ENCODE data around the gene AKT1S1.
A peak's percentile ranks its signal among the peaks of the same experiment; 100 is the strongest.

Gene AKT1S1

GRCh38 chr19:49866933-49867782 lies 10.0 kb downstream of the AKT1S1 start, which contains the start of gene PNKP:
Gene PNKP (minus strand): TSS chr19:49867576. CDS start chr19:49867204, 372 bp downstream.
- DNase-seq (ENCODE audit: low spot score), result peak; percentile 93

GRCh38 chr19:49864890-49865289 lies 12.3 kb downstream of the AKT1S1 start:
- DNase-seq (ENCODE audit: low spot score), result no peak

GRCh38 chr19:49863935-49864320 lies 13.2 kb downstream of the AKT1S1 start:
- DNase-seq (ENCODE audit: low spot score), result no peak

- no peak for DNase-seq (ENCODE audit: low spot score)
Measured at GRCh38 chr19:49863254-49863934, 13.8 kb downstream of the AKT1S1 start.

GRCh38 chr19:49862391-49863253 lies 14.5 kb downstream of the AKT1S1 start:
- peak; percentile 78 for DNase-seq (ENCODE audit: low spot score)

- DNase-seq (ENCODE audit: low spot score), result no peak
Measured at GRCh38 chr19:49861541-49862378, 15.4 kb downstream of the AKT1S1 start.

GRCh38 chr19:49861107-49861506 lies 16.0 kb downstream of the AKT1S1 start:
- DNase-seq (ENCODE audit: low spot score), result no peak

GRCh38 chr19:49860336-49861102 lies 16.6 kb downstream of the AKT1S1 start:
- DNase-seq (ENCODE audit: low spot score), result no peak

- no peak for DNase-seq (ENCODE audit: low spot score)
Measured at GRCh38 chr19:49859682-49860335, 17.3 kb downstream of the AKT1S1 start.

GRCh38 chr19:49858088-49858985 lies 18.8 kb downstream of the AKT1S1 start:
- DNase-seq (ENCODE audit: low spot score), result no peak

- no peak for DNase-seq (ENCODE audit: low spot score)
Measured at GRCh38 chr19:49857838-49858087, 19.4 kb downstream of the AKT1S1 start.

- no peak for DNase-seq (ENCODE audit: low spot score)
Measured at GRCh38 chr19:49857061-49857837, 19.9 kb downstream of the AKT1S1 start.

- DNase-seq (ENCODE audit: low spot score), result no peak
Measured at GRCh38 chr19:49856574-49857021, 20.6 kb downstream of the AKT1S1 start.

- DNase-seq (ENCODE audit: low spot score), result no peak
Measured at GRCh38 chr19:49855676-49856573, 21.2 kb downstream of the AKT1S1 start.

- no peak for DNase-seq (ENCODE audit: low spot score)
Measured at GRCh38 chr19:49855277-49855675, 21.9 kb downstream of the AKT1S1 start.

- DNase-seq (ENCODE audit: low spot score), result no peak
Measured at GRCh38 chr19:49854378-49855263, 22.5 kb downstream of the AKT1S1 start.

Measured in HuH-7 (cell line).